ENCODE results near the gene LOXL1. TPM values are rescaled to one million over a fixed set of nuclear protein-coding genes. Genes with fewer than 3 reads are reported as not detected.
A peak's percentile ranks its signal among the peaks of the same experiment; 100 is the strongest.

LOXL1 gene
- total RNA-seq, 2 donors from 2014 or later = 8.6 to 14.5 TPM

DNA sequence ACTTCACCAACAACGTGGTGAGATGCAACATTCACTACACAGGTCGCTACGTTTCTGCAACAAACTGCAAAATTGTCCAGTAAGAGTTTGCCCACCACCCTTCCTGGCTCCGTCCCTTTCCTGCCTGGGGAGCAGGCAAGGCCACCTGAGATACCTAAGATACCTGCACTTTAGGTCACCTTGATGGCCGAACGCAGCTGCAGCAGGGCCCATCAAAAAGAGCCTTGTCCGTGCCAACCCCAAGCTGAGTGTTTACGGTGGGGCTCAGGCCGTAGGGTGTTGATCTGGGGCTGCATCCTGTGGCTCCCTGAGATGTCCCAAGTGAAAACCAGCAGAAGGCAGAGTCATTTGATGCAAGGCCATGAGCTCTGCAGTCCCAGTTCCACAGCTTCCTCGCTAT lies 23.2 kb downstream of the LOXL1 start:
- H3K36me3 ChIP-seq (replicated peaks in 1 of 2; ENCODE audit: insufficient read depth in 1 of 2, low read depth in 2 of 2) = no peaks in the 10 kb centered on the region
- intact Hi-C loops (cut with DNase I) = no loop called here
- peaks cover 12% of the 10 kb centered on the region for H3K4me1 ChIP-seq
- no peak for TF ChIP-seq POLR2A (IDR thresholded peaks at IDR 0.05)
- TF ChIP-seq, protein P1, sequence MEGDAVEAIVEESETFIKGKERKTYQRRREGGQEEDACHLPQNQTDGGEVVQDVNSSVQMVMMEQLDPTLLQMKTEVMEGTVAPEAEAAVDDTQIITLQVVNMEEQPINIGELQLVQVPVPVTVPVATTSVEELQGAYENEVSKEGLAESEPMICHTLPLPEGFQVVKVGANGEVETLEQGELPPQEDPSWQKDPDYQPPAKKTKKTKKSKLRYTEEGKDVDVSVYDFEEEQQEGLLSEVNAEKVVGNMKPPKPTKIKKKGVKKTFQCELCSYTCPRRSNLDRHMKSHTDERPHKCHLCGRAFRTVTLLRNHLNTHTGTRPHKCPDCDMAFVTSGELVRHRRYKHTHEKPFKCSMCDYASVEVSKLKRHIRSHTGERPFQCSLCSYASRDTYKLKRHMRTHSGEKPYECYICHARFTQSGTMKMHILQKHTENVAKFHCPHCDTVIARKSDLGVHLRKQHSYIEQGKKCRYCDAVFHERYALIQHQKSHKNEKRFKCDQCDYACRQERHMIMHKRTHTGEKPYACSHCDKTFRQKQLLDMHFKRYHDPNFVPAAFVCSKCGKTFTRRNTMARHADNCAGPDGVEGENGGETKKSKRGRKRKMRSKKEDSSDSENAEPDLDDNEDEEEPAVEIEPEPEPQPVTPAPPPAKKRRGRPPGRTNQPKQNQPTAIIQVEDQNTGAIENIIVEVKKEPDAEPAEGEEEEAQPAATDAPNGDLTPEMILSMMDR (IDR thresholded peaks at IDR 0.05) = no peak
- no peak overlapping the region for H3K27ac ChIP-seq
- no peak for DNase-seq
- H3K27me3 ChIP-seq = no peaks in the 10 kb centered on the region
- no peak for ATAC-seq
- no peaks in the 10 kb centered on the region for H3K9me3 ChIP-seq
- H3K4me3 ChIP-seq = no peak overlapping the region
- WGBS, 2 donors = 89 to 90% methylated on average over 9 to 10 of the region's 10 CpGs

DNA sequence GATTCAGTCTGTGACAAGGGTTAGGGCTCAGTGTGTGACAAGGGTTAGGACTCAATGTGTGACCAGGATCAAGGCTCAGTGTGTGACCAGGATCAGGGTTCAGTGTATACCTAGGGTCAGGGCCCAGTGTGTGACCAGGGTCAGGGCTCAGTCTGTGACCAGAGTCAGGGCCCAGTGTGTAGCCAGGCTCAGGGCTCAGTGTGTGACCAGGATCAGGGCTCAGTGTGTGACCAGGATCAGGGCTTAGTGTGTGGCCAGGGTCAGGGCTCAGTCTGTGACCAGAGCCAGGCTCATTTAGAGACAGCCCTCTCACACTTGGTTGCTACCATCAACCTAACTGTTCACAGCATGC lies 24.2 kb downstream of the LOXL1 start:
- no peak for ATAC-seq
- H3K27ac ChIP-seq = peak overlapping the region in 2 of 4 donors; percentile 2 to 81
- intact Hi-C loops (cut with DNase I) = no loop called here

DNA sequence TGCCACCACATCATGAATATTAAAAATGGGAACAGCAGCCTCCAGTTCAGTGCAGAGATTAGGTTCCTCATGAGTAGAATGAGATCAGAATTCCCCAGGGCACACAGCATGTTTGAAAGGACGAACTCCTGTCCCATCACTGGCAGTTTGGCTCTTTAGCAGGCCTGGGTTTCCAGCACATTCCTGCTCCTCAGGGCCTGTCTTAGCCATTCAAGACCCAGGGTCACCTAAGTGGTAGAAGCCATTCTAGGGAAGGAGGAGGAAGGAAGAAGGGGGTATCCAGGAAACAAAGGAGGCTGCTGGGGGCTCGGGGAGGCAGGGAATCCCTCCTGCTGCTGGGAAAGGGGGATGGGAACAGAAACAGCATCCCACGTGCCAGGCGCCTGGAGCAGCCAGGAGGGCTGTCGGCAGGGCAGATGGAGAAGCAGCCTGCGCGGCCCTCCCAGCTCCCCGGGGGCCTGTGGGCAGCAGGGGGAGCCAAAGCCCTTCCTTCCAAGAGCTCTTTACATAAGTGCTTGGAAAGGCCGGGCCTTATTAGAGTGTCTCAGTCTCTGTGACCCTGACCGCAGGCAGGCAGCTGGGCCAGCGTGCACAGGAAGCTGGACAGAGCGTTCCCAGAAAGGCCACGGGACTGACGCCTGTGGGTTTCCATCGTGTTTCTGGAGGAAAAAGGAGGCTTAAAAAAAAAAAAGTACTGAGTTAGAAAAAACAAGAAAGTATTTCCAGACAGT lies 24.7 kb downstream of the LOXL1 start:
- H3K27me3 ChIP-seq = no peaks in the 10 kb centered on the region
- WGBS, 2 donors = 14 to 15% methylated on average over 15 of the region's 15 CpGs
- H3K27ac ChIP-seq = peak overlapping the region; percentile 48 to 81 (median 74)
- no peaks in the 10 kb centered on the region for H3K9me3 ChIP-seq
- ATAC-seq = peak; percentile 95
- no peak overlapping the region for H3K4me3 ChIP-seq
- peak; percentile 87 to 96 (median 92) for DNase-seq
- intact Hi-C loops (cut with DNase I) = no loop called here
- TF ChIP-seq, protein P1 (IDR thresholded peaks at IDR 0.05) = peak; percentile 57 to 92 (median 76)
- TF ChIP-seq POLR2A (IDR thresholded peaks at IDR 0.05) = peak in 2 of 3 donors; percentile 30 to 34
- peaks cover 12% of the 10 kb centered on the region for H3K4me1 ChIP-seq
- H3K36me3 ChIP-seq (replicated peaks in 1 of 2; ENCODE audit: insufficient read depth in 1 of 2, low read depth in 2 of 2) = no peaks in the 10 kb centered on the region

More for the DNA sequence above, 24.2 kb downstream of the LOXL1 start:
- Histone ChIP-seq H3K36me3 (replicated peaks in 1 of 2; ENCODE audit: insufficient read depth in 1 of 2, low read depth in 2 of 2) (no peaks in the 10 kb centered on the region), H3K27me3 (no peaks in the 10 kb centered on the region), H3K4me3 (no peak overlapping the region), H3K9me3 (no peaks in the 10 kb centered on the region), H3K4me1 (peaks cover 12% of the 10 kb centered on the region)
- DNase-seq = no peak
- TF ChIP-seq, protein P1 (IDR thresholded peaks at IDR 0.05) = no peak
- no peak for TF ChIP-seq POLR2A (IDR thresholded peaks at IDR 0.05)

DNA sequence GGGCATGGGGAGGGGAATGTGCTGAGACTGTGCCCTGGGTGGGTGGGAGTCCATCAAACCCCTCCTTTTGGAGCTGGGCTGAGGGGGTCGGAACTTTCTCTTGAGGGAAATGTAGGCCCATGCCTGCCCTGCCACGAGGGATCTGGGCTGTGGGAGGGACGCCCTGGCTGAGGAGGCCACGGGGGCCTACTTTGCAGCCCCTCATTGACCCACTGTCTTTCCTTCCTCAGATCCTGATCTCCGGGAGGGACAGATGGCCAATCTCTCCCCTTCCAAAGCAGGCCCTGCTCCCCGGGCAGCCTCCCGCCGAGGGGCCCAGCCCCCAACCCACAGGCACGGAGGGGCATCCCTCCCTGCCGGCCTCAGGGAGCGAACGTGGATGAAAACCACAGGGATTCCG lies 25.3 kb downstream of the LOXL1 start:
- no peaks in the 10 kb centered on the region for H3K27me3 ChIP-seq
- H3K9me3 ChIP-seq = no peaks in the 10 kb centered on the region
- WGBS, 2 donors = 51 to 69% methylated on average over 10 to 13 of the region's 13 CpGs
- intact Hi-C loops (cut with DNase I) = no loop called here
- TF ChIP-seq, protein P1 (IDR thresholded peaks at IDR 0.05) = no peak
- no peak for TF ChIP-seq POLR2A (IDR thresholded peaks at IDR 0.05)
- DNase-seq = no peak
- no peak overlapping the region for H3K4me3 ChIP-seq
- ATAC-seq = no peak
- H3K36me3 ChIP-seq (replicated peaks in 1 of 2; ENCODE audit: insufficient read depth in 1 of 2, low read depth in 2 of 2) = no peaks in the 10 kb centered on the region
- H3K4me1 ChIP-seq = peaks cover 12% of the 10 kb centered on the region
- peak overlapping the region; percentile 48 to 81 (median 74) for H3K27ac ChIP-seq

Data from body of pancreas (tissue), 4 donors.